Stimulated activated CD4-positive, alpha-beta T cell treated with anti-CD3 and anti-CD28 coated beads, Interleukin-1b, Interleukin-23, amount 100 ng/mL, for 48 hours (primary cell): Measurements from ENCODE around the gene TAF6L.
"Not testable (repeated sequence)": the region's sequence is repeated elsewhere in the genome, so short reads cannot be mapped to it uniquely, and the experiment has no call there.

Experiments used
- DNase-seq: peaks from one replicate; pipeline ENCODE4 v3.0.0-alpha.2; 2020

Gene TAF6L

GRCh38 chr11:62805961-62806441, 34.8 kb downstream of the TAF6L start:
- peak; percentile 25 for DNase-seq

DNA sequence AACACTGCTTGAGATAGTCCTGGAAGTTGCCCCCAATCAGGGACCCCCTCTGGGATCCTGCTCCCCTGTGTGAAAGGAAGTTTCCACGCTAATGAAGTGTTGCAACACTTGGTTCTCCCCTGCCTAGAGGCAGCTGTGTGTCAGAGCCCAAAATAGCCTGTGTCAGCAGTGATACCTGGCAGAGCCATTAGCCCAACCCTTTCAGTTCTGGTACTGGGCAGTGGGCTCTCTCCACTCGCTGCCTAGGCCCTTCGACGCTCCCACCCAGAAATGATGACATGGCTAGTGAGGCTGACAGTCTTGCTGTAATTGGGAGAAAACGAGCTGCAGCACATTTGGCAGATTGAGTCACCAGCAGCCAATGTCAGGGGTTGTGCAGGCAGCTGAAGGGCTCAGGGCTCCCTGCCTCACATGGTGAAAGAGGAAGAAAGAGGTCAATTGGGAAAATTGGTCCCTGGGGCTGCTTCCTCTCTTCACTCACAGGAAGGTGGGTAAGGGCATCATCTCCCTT, 35.5 kb downstream of the TAF6L start:
- DNase-seq = no peak

DNA sequence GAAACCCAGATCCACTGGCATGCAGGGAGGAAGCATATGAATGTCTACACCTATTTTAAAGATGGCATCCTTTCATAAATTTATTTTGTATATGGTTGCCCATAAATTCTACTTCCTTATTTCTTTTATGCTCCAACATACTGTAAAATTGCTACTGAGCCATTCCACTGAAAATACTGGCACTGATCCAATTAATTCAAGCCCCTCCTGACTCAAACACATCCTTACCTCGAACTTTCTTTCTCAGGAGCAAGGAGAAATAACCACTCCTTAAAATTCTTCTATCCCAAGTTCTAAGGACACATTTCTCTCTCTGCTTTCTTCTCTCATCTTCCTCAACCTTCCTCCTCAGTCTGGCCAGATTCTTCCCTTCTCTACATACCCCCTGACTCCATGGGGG, 39.6 kb downstream of the TAF6L start:
- DNase-seq = no peak

DNA sequence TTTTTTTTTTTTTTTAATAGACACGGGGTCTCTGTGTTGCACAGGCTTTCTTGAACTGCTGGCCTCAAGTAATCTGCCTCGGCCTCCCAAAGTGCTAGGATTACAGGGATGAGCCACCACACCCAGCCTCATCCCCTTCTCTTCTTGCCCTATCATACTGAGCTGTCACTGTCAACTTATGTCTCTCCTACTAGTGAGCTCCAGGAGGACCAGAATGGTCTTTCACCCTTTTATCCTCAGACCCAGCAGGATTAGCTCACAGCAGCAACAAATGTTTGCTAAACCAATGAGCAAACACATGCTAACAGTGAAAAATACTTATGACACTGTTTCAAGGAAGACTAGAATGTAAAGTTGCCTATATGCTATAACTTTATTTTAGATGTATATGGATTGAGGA, 40.5 kb downstream of the TAF6L start:
- no peak for DNase-seq

DNA sequence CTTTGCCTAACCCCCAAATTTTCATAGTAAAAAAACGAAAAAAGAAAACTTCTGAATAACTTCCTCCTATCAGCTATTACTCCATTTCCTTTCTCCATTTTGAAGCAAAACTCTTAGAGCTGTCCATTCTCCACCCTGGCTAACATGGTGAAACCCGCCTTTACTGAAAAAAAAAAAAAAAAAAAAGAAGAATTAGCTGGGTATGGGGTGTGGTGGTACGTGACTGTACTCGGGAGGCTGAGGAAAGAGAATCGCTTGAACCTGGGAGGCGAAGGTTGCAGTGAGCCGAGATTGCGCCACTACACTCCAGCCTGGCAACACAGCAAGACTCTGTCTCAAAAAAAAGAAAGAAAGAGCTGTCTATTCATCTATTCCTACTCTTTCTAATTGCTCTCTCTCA, 45.4 kb downstream of the TAF6L start:
- DNase-seq = no peak

GRCh38 chr11:62817129-62817528, 45.9 kb downstream of the TAF6L start:
- no peak for DNase-seq

- no peak for DNase-seq
Measured at GRCh38 chr11:62823677-62824076, 52.5 kb downstream of the TAF6L start.

DNA sequence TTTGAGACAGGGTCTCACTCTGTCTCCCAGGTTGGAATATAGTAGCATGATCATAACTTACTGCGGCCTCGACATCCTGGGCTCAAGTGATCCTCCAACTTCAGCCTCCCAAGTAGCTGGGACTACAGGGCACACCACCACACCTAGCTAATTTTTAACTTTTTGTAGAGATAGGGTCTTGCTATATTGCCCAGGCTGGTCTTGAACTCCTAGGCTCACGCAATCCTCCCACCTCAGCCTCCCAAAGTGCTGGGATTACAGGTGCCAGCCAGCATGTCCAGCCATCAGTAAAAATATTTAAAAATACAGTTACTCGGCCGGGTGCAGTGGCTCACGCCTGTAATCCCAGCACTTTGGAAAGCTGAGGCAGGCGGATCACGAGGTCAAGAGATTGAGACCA, 56.9 kb downstream of the TAF6L start:
- DNase-seq = not testable (repeated sequence)

DNA sequence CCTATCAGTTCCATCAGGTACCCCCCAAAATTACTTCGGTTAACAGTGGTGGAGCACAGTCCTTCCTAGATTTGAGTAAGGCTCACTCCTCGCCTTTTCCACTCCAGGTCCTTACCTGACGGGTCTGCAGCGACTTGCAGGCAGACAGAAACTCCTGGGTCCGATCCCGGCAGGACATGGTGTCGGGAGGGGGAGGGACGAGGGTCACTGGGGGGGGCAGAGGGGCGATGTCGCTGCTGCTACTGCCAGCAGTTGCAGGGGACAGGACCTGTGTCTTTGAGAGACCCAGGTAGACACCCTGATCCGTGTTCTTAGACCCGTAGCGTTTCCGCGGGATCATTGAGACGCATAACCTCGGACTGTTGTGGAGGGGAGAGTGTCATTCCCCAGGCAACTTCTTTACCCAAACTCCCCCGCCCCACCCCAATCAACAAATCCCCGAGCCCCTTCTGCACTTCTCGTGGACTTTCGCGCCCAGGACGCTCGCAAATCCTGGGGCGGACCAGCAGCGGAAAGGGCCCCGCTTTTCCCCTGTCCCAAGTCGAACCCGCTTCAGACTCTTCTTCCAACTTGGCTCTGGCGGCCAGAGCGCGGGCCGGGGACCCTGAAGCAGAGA, 59.8 kb downstream of the TAF6L start:
- DNase-seq = no peak

GRCh38 chr11:62831520-62832335, 60.5 kb downstream of the TAF6L start, which contains the start of gene STX5:
STX5 (minus strand) TSS chr11:62832051; CDS start chr11:62831243, 808 bp downstream.
- peak; percentile 99 for DNase-seq

DNA sequence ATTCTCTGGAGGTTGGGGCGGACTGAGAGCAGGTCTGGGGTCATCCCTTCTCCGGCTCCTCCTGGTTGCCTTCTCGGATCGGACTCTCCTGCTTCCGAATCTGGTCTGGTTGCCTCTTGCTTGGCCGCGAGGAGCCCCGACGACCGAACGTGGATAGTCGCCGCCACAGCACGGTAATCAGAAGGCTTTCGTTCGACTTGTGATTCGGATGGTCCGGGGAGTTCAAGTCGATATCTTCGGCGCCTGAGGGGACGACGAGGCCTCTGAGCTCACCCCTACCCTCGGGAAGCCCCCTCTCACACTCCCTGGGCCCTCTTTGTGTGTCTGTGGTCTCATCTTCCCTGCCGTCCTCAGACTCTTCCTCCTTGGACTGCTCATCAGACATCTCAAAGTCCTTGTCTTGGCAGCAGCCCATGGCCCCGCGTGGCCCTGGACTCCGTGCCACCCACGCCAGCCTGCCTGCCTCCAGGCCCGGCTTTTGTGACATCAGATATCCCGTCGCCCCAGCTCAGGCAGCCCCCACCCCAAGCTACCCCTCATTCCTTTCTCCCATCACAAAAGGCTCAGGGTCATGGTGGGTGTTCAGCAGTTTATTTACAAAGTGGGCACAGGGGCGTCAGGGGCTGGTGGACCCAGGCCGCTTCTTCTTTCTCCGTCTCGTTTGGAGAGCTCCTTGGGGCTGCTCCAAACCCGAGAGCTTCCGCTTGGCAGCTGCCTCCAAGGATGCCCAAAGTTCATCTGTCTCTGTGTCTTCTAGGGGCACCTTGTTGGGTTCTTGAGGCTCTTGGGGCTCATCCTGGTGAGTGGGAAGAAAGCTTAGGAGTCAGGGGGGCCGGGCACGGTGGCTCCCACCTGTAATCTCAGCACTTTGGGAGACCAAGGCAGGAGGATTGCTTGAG, 61.4 kb downstream of the TAF6L start, which contains the start of gene TEX54:
Gene TEX54, minus strand, starts transcription at position 506 of the 899 bp plus-strand sequence.
- DNase-seq = no peak

DNA sequence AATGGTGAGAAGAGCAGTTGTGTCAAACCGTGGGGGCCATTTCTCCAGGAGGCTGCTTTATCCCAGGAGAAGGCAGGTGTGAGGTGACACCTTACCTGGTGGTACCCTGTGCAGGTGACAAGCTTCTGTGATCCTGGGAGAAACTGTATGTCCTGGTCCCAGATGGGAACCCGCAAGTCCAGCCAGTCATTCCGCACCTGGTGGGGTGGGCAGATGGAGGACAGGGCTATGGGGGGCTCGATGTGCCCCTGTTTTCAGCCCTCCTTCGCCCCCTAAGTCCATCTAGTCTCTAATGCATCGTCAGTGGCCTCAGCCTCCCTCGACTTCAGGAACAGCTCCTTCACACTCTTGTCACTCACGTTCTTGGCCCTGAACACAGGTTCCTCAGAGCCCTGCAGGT, 64.1 kb downstream of the TAF6L start:
- DNase-seq = no peak
